Stimulated activated CD8-positive, alpha-beta memory T cell treated with anti-CD3 and anti-CD28 coated beads, Interleukin-7, amount 100 ng/mL, for 24 hours (primary cell): ENCODE results near the gene FOXK1.

Source experiments
- DNase-seq: peaks from one replicate; pipeline ENCODE4 v3.0.0-alpha.2; 2020; ENCODE audit warnings: low read depth

FOXK1 gene

GRCh38 chr7:4722960-4723630, 41.0 kb downstream of the FOXK1 start:
- no peak for DNase-seq

DNA sequence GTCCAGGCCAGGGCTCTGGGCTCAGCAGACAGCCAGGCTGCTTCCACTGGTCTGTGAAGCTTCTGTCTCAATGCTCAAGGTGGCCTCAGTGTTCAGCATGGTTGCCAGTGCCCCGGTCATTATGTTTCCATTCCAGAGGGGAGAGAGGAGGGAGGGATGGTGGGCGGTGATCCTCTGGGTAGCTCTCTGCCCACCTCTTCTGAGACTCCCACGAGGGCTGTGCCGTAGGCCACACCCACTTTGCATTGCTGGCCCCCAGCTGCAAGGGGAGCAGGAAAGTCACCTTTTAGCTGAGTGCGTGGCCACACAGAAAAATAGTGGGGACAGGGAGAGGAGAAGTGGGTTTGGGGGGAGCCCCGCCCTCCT, 42.5 kb downstream of the FOXK1 start:
- DNase-seq = no peak

DNA sequence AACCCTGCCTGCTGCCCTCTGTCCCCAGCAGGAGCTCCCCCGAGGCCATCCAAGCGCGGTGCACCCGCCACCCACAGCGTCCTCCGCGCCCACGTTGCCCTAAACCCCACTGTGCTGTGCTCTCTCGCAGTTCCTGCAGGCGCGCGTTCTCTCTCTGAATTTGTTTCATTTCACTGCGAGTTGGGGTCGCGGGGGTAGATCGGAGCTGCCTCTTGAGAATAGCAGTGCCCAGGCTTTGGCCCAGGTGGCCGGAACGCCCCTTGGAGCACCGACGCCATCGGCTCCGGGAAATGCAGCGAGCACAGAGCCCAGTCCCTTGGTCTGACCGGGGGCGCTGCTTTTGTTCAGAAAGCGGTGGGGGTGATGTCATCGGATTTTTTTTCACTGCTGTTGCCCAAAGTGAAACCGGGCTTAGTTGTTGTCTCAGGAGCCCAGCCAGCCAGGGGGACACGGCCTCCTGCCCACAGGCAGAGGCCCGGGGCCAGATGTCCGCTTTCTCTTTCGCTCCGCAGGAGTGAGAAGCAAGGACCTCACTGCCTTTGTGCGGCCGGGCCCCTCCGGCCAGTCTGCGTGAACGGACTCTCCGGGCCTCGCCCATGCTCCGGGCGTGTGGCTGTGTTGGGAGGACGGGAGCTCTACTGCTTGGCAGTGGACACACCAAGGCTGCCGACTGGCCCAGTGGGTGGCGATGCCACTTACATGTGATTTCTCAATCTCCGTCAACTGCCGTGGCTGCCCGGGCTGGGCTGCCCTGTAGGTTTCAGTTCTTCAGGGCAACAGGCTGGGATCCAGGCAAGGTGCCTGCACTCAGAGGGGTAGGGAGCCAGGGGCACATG, 43.1 kb downstream of the FOXK1 start:
- DNase-seq = no peak

GRCh38 chr7:4725850-4726450, 43.9 kb downstream of the FOXK1 start:
- no peak for DNase-seq

- no peak for DNase-seq
These were observed 44.5 kb downstream of the FOXK1 start for GRCh38 chr7:4726566-4726965.

DNA sequence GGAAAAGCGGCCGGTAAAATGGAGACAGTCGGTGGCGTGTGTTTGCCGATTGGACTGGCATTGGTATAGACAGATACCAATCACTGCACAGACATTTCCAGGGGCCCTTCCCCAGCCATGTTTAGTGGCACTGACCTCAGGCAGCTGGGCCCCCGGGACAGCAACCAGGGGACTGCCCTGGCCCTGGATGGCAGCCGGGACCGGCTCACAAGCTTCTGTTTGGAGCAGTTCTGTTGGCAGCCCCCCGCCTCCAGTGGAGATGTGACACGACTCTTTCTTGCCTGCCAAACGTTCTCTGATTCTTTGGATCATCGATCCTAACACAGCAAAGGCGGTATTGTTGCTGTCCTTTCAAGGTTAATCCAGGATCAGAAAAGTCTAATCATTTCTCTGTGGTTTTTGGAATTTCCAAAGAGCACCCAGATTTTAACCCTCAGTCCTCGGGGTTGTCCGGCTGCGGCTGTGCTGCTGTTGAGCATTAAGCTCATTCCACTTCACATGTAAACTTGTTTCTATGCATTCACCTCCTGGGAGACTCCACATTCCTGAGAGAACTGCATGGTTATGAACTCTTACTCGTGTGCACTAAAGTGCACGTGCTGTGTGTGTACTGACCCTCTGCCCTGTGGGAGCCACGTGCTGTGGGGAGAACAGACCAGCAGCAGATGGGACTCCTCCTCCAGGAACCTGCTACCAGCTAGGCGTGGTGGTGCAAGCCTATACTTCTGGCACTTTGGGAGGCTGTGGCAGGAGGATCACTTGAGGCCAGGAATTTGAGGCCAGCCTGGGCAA, 46.0 kb downstream of the FOXK1 start:
- DNase-seq = no peak

GRCh38 chr7:4729266-4729665, 47.2 kb downstream of the FOXK1 start:
- no peak for DNase-seq

- DNase-seq = no peak
These were observed 48.2 kb downstream of the FOXK1 start for GRCh38 chr7:4730276-4730675.

GRCh38 chr7:4730971-4731370, 48.9 kb downstream of the FOXK1 start:
- DNase-seq = no peak

GRCh38 chr7:4731803-4732202, 49.7 kb downstream of the FOXK1 start:
- DNase-seq = no peak

DNA sequence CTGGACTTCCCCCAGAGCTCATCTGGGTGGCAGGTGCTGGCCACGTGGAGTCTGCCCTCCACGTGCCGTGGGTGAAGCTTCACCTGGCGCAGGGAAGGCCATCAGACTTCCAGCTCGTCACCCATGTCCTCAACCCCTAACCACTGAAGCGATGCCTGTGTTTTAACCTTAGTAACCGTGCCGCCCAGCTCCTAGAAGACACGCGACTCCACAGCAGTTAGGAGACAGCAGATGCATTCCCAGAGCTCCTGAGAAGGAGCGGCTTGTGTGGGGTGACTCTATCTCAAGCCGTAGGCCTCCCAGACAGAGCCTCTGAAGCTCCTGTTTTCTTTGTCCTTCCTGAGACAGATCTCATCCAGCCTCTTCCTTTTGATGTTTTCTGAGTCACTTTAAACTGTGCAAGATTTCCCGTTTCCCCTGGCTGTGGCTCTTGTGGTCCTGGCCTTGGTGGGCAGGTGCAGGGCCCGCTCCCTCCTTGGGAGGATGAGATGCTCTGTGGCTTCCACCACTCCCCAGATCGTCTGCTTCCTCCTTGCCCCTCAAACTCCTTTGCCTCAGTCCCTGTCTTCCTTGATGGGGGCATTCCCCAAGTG, 51.9 kb downstream of the FOXK1 start:
- no peak for DNase-seq

GRCh38 chr7:4734587-4735345, 52.7 kb downstream of the FOXK1 start:
- no peak for DNase-seq

DNA sequence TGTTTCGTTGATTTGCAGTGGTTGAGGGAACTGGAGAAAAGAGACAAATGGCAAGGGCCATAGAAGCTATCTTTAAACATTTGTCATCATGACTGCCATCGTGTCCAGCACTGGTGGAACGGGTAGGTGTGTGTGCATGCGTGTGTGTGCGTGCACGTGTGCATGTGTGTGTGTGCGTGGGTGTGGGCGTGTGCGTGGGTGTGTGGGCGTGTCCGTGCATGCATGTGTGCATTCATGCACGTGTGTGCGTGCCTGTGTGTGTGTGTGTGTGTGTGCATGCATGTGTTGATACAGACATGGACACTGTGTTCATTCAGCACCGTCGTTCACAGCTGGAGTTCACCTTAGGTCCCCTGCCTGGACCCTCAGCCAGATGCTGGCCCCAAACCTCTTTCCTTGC, 55.2 kb downstream of the FOXK1 start:
- DNase-seq = no peak

GRCh38 chr7:4738711-4739527, 56.8 kb downstream of the FOXK1 start:
- no peak for DNase-seq

DNA sequence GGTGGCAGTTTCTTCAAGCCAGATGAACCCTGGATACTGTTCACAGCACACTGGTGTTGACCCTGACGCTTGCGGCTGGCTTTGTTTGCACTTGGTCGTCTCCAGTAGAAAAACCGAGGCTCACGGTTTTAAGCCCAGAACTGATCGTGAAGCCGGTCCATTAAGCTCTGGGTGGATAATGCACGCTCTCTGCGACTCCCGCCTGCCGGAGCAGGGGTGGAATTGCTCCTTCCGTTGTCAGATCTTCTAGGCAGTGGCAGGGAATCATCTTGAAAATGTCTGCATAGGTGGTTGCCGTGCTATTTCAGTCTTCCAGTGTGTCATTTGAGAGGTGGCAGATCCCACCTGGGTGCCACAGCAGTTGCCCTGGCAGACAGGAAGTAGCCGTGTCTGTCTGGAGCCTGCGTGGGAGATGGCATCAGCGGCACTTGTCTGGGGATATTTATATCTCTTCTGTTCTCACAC, 57.5 kb downstream of the FOXK1 start:
- DNase-seq = no peak

DNA sequence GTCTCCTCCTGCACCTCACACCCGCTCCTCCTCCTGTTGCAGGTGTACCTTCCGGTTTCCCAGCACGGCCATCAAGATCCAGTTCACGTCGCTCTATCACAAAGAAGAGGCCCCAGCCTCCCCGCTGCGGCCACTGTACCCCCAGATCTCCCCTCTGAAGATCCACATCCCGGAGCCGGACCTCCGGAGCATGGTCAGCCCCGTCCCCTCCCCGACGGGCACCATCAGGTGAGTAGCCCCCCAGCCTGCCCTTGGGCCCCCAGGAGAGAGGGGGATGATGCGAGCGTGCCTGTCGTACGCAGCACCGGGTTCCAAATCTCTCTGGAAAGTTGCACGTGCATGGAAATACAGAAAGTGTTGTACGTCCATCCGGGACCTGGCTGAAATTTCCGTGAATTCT, 58.7 kb downstream of the FOXK1 start:
- DNase-seq = no peak

GRCh38 chr7:4742051-4742573, 60.0 kb downstream of the FOXK1 start:
- DNase-seq = no peak

GRCh38 chr7:4742852-4743251, 60.8 kb downstream of the FOXK1 start:
- no peak for DNase-seq

- peak; percentile 39 for DNase-seq
These were observed 62.5 kb downstream of the FOXK1 start for GRCh38 chr7:4744391-4745264.
